Fibroblast of skin of left quadriceps (primary cell): ENCODE results near the gene TIMP1.

Experiments used
- DNase-seq, 2 experiments: peaks; one replicate each; pipeline ENCODE4 v3.0.0-alpha.2; 2013; ENCODE audit warnings: low read depth in 2 of 2

TIMP1 gene

DNA sequence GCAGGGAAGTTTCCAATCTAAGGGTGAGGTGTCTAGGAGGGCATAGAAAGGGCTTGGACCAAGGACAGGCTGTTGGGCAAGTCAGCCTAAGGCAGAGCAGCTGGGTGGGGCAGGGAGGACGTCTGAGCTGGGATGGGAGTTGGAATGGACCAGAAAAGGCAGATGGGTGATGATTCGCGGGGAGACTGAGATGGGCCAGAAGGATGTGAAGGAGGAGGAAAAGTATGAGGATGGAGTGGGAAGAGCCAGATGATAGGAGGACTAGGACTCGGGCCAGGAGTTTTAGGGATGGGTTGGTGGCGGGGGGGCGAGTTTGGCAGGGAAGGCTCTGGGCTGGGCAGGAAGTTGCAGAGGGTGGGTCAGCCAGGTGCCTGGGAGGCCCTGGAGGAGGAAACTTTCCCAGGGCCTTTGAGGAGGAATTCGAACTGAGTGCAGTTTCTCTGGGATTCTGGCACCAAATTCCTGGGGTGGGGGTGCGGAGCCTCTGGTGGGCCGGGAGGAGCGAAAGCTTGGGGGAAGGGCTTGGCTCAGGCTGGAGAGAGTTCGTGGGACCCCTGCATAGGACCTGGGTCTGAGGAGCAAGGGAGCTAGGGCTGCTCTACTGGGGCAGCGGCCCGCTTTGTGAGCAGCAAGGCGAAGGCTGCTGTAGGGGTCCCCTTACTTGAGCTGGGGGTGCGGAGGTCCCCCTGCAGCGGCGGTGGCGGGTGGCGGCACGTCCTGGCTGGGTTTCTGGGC, 8.7 kb upstream of the TIMP1 start:
- no peak for DNase-seq

DNA sequence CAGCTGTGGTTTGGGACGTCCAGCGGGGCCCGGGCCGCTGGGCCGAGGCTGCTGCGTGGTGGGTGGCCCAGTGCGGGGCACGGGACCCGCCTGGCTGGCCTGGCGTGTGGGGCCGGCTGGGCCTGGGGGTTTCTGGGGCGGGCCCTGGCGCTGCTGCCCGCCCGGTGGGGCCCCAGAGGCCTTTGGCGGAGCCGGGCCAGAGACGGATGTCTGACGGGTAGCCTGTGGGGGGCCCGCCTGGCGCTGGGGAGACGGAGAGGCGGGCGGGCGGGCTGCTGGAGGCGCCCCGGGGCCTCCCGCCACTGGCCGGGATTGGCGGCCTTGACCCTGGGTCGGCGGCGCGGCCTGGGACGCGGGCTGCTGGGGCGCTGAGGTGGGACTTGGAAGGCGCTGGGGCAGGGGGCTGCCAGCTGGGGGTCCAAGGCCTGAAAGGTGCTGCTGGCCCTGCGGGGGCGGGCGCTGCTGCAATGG, 8.1 kb upstream of the TIMP1 start:
- no peak for DNase-seq

DNA sequence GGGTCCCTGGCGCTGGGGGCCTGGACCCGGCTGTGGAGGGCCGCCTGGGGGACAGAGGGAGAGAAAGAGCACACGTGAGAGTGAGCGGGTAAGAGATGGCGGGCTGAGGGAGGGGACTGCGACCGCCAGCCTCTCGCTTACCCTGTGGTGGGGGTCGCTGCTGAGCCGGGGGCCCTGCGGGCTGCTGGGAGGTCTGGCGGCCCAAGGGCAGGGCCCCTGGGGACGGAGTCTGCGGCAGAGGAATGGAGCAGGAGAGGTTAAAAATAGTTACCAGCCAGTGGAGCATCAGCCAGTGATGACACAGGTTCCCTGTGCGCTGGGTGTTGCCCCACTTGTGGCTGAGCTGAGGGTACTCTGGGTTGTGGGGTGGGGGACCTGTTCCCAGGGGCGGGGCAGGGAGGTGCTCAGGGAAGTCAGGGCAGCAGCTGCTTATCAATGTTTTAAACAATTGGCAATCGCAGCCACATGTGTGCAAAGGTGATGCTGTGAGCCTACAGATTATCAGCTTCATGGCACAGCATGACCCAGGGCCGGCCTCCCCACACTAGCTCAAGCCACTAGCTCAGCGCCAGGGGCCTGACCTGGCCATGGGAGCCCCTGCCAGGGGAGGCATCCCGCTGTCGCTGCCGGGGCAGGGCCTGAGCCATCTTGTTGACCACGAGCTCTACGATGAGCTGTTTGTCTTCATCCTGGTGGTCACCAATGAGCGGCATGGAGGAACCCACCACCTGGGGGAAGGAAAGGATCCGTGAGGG, 7.5 kb upstream of the TIMP1 start:
- no peak for DNase-seq

DNA sequence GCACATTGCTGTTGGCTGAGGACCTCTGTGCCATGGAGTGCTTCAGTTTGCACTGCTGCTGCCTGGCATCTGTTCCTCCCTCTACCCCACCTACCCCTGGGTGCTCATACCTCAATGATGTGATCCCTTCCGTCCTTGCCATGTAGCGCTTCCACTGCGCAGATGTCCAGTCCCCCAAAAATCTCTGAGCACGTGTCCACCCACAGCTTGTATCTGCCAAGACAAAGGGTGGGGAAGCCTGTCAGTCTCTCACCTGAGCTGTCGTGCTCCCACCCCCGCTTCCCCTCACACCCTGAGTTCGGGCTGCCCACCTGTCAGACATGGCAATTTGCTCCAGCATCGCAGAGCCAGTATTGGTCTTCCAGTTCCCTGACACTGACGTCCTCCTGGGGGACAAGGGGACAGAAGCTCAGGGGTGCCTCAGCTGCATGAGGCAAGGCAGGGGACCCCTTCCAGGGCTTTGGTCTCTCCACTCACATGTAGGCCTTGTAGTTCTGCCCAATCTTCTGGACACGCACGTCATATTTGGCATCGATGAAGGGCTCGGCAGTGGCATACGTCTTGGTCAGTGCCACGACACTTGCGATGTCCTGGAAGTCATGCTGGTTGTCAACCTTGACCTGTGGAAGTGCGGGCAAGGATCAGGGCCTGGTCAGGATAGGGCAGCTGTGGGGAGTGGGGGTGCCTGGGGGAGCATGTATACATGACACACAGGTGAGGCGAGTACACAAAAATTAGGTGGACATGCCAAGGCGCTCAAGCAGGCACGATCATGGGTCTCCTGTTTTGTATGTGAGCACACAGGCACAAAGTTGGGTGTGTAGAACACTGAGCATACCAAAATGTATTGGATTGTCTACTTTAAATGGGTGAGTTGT, 6.0 kb upstream of the TIMP1 start:
- no peak for DNase-seq

DNA sequence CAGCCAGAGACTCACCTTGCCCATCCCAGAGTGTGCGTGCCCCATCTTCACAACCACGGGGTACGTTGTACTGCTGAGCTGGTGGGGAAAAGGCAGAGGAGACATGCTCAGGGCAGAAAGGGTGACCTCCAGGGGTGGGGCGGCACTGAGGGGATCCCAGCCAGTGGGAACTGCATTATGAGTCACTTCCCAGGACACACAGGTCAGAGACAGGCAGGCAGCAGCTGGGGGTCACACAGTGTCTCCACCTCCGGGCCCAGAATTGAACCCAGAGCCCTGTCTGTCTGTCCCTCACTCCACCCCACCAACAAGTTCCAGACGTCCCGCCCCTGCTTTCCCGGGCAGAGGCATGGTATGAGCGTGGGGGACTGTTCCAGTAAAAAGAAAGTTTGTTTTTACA, 4.8 kb upstream of the TIMP1 start:
- no peak for DNase-seq

DNA sequence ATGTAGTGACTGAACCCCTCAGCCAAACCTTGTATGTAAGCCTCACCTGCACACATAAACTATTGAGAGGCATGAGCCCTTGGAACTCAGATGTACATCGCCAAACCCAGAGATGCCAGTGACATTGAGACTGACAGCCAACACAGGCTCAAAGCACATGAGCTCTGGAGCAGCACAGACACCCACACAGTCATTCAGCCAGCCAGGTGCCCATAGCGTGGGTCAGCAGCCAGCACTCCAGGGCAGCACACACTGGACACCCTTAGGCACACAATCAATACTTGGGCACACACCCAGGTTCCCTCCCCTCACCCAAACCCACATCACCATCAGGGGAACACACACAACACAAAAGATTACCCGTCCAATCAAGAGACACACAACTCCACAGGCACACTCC, 4.3 kb upstream of the TIMP1 start:
- no peak for DNase-seq

DNA sequence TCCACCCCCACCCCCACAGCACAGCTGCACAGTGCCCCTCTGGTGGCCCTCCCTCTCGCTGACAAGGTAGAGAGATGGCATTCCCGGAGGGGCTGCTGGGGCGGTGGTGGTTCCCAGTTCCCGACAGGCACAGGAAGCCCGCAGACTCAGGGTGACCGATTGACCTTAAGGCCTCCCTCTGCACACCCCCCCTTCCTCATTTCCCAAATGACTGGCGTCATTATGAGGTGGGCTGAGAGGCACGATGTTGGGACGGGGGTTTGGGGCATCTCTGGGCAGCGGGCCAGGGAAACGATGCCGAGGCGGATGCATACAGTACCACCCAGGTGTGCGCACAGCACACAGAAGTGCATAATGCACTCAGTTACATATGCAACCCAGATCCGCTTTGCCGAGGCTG, 3.5 kb upstream of the TIMP1 start:
- DNase-seq: no peak

DNA sequence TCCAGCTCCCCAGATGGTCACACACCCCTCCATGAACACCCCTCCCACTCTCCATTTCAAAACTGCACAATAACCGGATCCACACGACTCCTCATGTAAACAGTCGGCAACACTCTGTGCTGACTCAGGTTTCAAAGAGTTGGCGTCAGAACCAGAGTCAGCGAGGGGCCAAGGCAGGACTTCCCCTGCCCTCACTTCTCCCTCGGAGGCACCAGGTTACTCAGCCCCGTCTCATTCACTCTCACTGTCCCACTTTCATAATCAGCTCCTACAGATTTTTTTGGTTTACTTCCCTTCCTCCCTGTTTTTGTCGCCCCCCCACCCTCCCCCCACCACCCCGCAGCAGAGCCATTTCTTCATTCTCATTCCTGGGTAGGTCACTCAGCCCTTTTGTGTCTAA, 2.7 kb upstream of the TIMP1 start:
- DNase-seq: no peak

DNA sequence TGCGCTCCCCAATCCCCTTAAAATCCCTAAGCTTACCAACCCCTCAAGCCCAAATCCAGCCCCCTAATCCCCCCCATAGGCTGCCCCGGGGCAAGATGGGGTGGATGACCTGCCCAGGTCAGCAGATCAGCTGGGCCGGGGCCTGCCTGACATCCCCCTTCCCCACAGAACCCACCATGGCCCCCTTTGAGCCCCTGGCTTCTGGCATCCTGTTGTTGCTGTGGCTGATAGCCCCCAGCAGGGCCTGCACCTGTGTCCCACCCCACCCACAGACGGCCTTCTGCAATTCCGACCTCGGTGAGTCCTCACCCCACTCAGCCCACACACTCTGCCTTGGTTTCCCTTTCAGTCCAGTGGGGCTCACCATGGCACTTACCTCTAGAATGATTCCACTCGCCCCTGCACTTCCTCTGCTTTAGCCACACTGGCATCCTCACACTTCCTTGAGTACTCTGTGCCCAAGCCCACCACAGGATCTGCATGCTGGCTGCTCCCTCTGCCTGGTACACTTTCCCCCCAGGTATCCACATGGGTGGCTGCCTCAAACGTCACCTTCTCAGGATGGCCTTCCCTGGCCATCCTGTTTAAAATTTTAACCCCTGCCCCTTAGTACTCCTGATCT, 1.1 kb downstream of the TIMP1 start:
- DNase-seq: no peak

DNA sequence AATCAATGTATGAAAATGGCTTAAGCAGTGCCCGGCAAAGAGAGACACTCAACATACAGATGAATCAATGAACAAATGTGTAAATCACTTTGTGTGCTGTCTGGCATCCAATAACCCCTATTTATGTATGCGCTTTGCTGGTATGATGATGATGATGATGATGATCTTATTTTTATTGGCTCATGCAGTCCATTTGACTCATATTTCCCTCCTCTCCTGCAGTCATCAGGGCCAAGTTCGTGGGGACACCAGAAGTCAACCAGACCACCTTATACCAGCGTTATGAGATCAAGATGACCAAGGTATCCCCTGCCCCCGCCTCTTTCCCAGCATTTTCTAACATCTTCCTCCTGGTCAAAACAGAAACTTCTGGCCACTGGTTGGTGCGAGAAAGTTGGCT, 2.5 kb downstream of the TIMP1 start:
- no peak for DNase-seq

DNA sequence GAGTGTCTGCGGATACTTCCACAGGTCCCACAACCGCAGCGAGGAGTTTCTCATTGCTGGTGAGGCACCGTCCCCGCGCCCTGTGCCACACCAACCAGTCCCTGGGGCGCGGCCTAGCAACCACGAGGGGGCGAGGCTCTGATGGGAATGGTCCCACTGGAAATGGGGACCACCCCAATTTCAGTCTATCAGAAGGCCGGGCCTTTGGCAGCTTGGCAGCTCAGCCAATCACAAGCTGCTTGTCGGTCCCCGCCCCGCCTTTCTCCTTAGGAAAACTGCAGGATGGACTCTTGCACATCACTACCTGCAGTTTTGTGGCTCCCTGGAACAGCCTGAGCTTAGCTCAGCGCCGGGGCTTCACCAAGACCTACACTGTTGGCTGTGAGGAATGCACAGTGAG, 3.0 kb downstream of the TIMP1 start:
- DNase-seq: no peak

DNA sequence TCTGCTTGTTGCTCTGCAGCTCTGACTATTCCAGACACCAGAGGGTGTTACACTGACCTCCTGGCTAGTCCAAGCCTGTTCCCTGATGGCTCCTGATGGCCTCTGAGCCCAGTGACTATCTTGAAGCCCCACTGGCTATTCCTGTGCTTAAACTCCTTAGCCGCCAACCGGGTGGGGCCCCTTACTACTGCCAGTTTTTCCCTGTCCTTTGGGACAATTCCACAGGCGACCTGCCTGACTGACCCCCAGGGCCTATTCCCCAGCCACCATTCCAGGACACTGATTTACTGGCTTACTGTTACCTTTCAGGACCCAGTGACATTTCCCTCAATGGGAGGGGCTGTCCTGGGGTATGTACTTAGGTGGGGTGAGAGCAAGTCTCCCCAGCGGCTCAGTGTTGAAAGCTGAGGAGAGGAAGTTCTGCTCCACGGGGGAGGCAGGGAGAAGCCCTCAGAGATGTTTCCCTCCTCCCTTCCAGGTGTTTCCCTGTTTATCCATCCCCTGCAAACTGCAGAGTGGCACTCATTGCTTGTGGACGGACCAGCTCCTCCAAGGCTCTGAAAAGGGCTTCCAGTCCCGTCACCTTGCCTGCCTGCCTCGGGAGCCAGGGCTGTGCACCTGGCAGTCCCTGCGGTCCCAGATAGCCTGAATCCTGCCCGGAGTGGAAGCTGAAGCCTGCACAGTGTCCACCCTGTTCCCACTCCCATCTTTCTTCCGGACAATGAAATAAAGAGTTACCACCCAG, 4.0 kb downstream of the TIMP1 start:
- DNase-seq: no peak

DNA sequence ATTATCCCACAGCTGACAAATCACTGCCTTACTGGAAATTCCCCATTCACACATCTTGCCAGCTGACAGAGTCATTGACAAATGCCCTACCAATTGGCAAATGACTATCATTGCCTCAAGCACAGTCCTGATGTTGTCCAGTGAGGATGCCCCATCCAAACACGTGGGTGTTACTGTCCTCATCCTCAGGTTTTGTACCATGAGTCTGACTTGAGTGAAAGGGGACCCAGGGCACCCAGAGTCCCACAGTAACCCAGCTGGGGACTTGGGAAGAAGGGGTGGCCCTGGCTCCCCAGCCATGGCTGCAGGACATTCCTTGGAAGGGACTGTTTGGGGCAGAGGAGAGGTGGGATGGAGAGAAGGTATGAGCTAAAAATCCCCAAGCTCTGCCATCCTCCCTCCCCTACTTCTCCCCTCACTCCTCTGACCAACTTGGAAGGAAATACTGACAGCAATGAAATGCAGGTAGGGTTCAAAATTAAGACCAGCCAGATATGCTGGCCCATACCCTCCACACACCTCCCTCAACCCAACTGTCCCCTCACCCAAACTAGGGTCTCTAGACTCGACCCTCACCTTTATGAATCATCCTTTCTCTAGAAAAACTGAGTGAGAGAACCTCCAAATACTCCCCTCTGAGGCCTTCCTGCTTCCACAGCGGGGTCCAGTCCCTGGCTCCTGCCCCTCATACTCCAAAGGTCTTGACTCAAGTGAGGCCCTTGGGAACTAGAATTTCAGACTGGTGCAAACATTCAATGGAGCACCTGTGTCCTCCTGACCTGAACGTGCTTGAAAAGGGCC, 5.1 kb downstream of the TIMP1 start:
- DNase-seq: no peak

DNA sequence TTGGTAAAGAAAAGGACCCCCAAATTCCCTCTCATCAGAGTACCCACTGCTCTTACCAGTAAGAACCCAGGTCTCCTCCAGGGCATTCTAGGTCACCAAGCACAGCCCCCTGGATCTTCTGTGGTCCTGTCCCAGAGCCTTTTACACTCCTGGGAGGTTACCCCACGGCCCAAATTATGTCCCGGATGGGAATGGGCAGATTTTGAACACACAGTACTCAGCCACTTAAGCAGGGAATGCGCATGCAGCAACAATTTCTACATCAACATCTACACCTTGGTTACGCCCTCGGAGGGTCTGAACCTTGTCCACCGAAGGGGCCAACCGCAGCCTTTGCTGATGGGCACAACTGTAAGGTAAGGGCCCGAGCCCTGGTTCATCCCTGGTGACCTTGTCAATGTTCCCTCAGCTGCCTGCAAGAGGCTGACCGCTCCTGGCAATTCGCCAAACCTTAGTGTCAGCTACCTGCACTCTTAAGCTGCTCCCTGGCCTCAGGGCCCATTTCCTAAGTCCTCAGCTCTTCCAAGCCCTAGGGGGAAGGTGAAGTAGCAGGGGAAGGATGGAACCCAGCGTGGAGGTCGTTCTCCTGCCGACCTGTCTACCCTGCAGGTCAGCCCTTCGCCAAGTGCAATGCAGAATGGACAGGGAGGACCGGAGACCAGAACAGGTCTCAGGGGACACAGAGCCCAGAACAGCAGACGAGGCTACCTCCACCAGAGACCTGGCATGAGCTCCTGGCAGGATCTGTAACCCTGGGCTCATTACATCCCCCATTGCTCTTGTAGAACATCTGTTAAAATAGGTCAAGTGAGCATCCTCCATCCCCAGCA, 5.9 kb downstream of the TIMP1 start:
- no peak for DNase-seq

DNA sequence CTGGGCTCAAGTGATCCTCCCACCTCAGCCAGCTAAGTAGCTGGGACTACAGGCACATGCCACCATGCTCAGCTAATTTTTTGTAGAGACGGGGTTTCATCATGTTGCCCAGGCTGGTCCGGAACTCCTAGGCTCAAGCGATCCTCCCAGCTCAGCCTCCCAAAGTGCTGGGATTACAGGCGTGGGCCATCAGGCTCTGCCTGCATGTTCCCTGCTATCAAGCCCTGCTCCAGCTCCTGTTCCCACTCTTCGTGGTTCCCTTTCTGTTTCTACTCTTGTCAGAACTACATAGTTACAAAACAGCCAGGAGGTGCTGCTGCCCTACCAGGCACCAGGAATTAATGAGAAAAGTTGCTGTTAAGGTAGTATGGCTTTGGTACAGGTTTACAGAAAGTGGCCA, 8.7 kb downstream of the TIMP1 start:
- no peak for DNase-seq

DNA sequence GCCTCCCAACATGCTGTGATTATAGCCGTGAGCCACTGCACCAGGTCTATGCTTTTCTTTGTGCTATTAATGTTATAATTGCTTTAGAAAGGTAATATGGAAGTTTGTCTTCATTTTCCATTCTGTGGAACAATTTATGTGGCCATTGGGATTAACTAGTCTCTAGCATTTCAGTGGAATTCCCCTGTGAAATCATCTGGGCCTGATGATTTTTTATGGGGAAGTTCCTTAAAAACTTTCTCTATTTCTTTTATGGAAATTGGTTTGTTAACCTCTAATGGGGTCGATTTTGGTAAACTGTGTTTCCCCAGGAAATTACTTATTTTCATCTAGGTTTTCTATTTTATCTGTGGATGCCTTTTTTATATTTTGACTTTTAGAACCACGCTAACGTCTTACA, 11.3 kb downstream of the TIMP1 start:
- no peak for DNase-seq

DNA sequence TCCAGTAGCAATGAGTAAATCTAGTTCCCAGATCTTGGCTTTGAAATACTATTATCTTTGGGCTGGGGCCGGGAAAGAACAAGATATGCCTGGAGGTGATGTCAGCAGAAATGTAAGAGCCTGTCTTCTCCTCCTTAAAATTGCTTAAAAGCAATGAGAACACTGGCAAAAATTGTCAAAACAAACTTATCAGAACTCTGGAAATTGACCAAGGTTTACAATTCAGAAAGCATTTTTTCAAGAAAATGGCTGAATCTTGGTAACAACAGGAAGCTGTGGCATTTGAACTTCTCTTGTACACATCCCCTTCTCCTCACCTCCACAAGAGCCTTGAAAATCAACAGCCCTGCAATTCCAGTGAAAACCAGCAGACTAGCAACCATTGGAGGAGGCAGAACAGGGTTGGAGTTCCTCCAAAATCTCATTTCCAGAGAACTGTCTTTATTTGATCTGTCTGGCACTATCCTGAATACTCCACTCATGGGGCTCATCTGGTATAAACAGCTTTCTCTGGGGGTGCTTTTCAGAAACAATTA, 13.5 kb downstream of the TIMP1 start:
- DNase-seq: no peak

DNA sequence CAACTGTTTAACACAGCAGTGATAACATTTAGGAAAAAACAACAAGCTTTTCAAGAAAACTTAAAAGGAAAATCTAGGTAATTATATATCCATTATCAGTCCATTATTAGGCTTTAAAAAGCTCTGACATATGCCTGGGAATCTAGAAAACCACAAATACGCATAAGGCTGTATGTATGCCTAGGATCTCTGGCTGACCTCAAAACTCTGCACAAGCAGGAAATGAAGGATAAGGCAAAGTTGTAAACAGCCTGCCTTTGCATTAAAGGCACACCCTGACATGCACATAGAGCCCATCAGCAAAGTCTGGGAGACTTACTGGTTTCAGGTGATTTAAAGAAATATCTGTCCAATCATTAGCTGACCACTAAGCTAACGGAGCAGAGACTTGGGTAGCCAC, 14.0 kb downstream of the TIMP1 start:
- DNase-seq: no peak

DNA sequence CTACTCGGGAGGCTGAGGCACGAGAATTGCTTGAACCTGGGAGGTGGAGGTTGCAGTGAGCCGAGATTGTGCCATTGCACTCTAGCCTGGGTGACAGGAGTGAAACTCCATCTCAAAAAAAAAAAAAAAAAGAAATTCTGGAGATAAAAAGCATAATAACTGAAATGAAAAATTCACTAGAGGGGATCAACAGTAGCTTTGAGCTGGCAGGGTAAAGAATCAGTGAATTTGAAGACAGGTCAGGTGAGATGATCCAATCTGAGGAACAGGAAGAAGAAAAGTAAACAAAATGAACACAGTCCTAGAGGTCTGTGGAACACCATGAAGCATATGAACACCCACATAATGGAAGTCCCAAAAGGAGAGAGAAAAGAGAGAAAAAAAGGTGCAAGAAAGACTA, 15.0 kb downstream of the TIMP1 start:
- no peak for DNase-seq
